ENCODE data around the gene FAM234A. TPM values are rescaled to one million over a fixed set of nuclear protein-coding genes. Genes with fewer than 3 reads are reported as not detected.
"Not testable (repeated sequence)": the region's sequence is repeated elsewhere in the genome, so short reads cannot be mapped to it uniquely, and the experiment has no call there.

The FAM234A gene
- total and polyA plus RNA-seq, 8 donors: 49.7 to 92.6 (median 58.1) TPM

- no peaks in the 10 kb centered on the region for H3K9me3 ChIP-seq
- ATAC-seq (no peak), DNase-seq (no peak)
- intact Hi-C loops (cut with DNase I): no loop called here
- peaks cover 0 to 100% of the 10 kb centered on the region in 2 donors for H3K36me3 ChIP-seq
- H3K4me1 ChIP-seq: no peaks in the 10 kb centered on the region
- no peaks in the 10 kb centered on the region for H3K27me3 ChIP-seq
- no peak for TF ChIP-seq CTCF (IDR thresholded peaks at IDR 0.05)
- H3K4me3 ChIP-seq: no peak overlapping the region
- H3K27ac ChIP-seq: no peak overlapping the region
These were observed 14.6 kb upstream of the FAM234A start for GRCh38 chr16:220021-220420.

- Histone ChIP-seq H3K4me1 (peaks cover 14 to 29% of the 10 kb centered on the region in 2 donors), H3K27ac (peak overlapping the region; percentile 95 to 96), H3K9me3 (no peaks in the 10 kb centered on the region), H3K27me3 (no peaks in the 10 kb centered on the region), H3K36me3 (peaks cover 0 to 41% of the 10 kb centered on the region in 2 donors), H3K4me3 (peak overlapping the region; percentile 90 to 94)
- ATAC-seq: peak; percentile 21
- no peak for DNase-seq
- TF ChIP-seq CTCF (IDR thresholded peaks at IDR 0.05): no peak
- intact Hi-C loops (cut with DNase I): no loop called here
These were observed 6.3 kb upstream of the FAM234A start for GRCh38 chr16:228151-228851.

GRCh38 chr16:228852-229730, 5.5 kb upstream of the FAM234A start, which contains the start of gene LUC7L:
LUC7L (minus strand) TSS chr16:229449; CDS start chr16:229339, 110 bp downstream.
- ATAC-seq: peak; percentile 98
- Histone ChIP-seq H3K27ac (peak within 1 kb of the TSS; percentile 95 to 96), H3K27me3 (no peaks in the 10 kb centered on the region), H3K9me3 (no peaks in the 10 kb centered on the region), H3K4me3 (peak within 1 kb of the TSS; percentile 90 to 94), H3K4me1 (peaks cover 14 to 29% of the 10 kb centered on the region in 2 donors), H3K36me3 (peaks cover 0 to 33% of the 10 kb centered on the region in 2 donors)
- peak; percentile 89 to 97 (median 92) for DNase-seq
- no peak for TF ChIP-seq CTCF (IDR thresholded peaks at IDR 0.05)
- intact Hi-C loops (cut with DNase I): no loop called here

GRCh38 chr16:229731-230281, 4.8 kb upstream of the FAM234A start:
- DNase-seq: no peak
- H3K4me1 ChIP-seq: peaks cover 14 to 29% of the 10 kb centered on the region in 2 donors
- H3K36me3 ChIP-seq: peaks cover 0 to 26% of the 10 kb centered on the region in 2 donors
- H3K9me3 ChIP-seq: no peaks in the 10 kb centered on the region
- no peak for TF ChIP-seq CTCF (IDR thresholded peaks at IDR 0.05)
- no peak for ATAC-seq
- H3K27me3 ChIP-seq: no peaks in the 10 kb centered on the region
- peak overlapping the region; percentile 90 to 94 for H3K4me3 ChIP-seq
- intact Hi-C loops (cut with DNase I): no loop called here
- H3K27ac ChIP-seq: peak overlapping the region; percentile 95 to 96

- ATAC-seq; intact Hi-C loops (cut with DNase I); H3K27me3 ChIP-seq: not testable (repeated sequence)
These were observed 4.3 kb upstream of the FAM234A start for GRCh38 chr16:230351-230750.

More at GRCh38 chr16:230351-230750, 4.3 kb upstream of the FAM234A start:
- not testable (repeated sequence) for H3K4me3 ChIP-seq, H3K9me3 ChIP-seq, H3K27ac ChIP-seq, DNase-seq
- H3K4me1 ChIP-seq: peaks cover 14 to 31% of the 10 kb centered on the region in 2 donors
- H3K36me3 ChIP-seq: peaks cover 0 to 21% of the 10 kb centered on the region in 2 donors
